H1 (cell line): ENCODE results near the gene PRRT2. TPM values are rescaled to one million over a fixed set of nuclear protein-coding genes. Genes with fewer than 3 reads are reported as not detected.

Experiments used
- CTCF ChIA-PET: fragments of 300-600 bp; sonication (Branson Sonifier 250); formaldehyde crosslinking; loops from one replicate; lab custom pipeline; 2021; ENCODE audit not compliant: partially characterized antibody; lab: Charles Lee
- POLR2A ChIA-PET: fragments of 300-600 bp; sonication (Branson Sonifier 250); formaldehyde crosslinking; loops from one replicate; lab custom pipeline; 2021; ENCODE audit warnings: inconsistent platforms; ENCODE audit not compliant: partially characterized antibody; lab: Charles Lee
- DNase-seq, 2 experiments: peaks; one replicate each; pipeline versions ENCODE4 v3.0.0 to v3.0.0-alpha.2; 2010 to 2022; ENCODE audit warnings: low spot score in 2 of 2, low read depth in 1 of 2, mixed read lengths in 1 of 2
- FAIRE-seq: peaks from 2 replicates; lab custom pipeline; 2011; peaks lifted over from hg19 to GRCh38; lab: Jason Lieb, UNC
- H2AFZ ChIP-seq: 2 replicates; pipeline ENCODE4 v1.8.1; 2012; ENCODE audit warnings: low read length, inconsistent platforms
- H2AK5ac ChIP-seq: 2 replicates; pipeline ENCODE4 v1.6.1; 2013; ENCODE audit warnings: low read depth, low read length
- H2BK120ac ChIP-seq: replicated peaks from 2 replicates; pipeline ENCODE3; 2013; ENCODE audit warnings: low read depth, low read length, inconsistent platforms
- H2BK12ac ChIP-seq: 2 replicates; pipeline ENCODE4 v1.6.1; 2013; ENCODE audit warnings: low read depth, low read length
- H2BK15ac ChIP-seq: 2 replicates; pipeline ENCODE4 v1.6.1; 2013; ENCODE audit warnings: low read length
- H2BK20ac ChIP-seq: 2 replicates; pipeline ENCODE4 v1.6.1; 2013; ENCODE audit warnings: low read length
- H2BK5ac ChIP-seq: 2 replicates; pipeline ENCODE4 v1.6.1; 2013; ENCODE audit warnings: low read depth, low read length
- H3K14ac ChIP-seq: 2 replicates; pipeline ENCODE4 v1.6.1; 2013; ENCODE audit warnings: inconsistent platforms; ENCODE audit not compliant: insufficient read length
- H3K18ac ChIP-seq: 2 replicates; pipeline ENCODE4 v1.6.1; 2013; ENCODE audit warnings: low read length; ENCODE audit errors: extremely low read depth
- H3K23ac ChIP-seq: 2 replicates; pipeline ENCODE4 v1.6.1; 2013; ENCODE audit warnings: inconsistent platforms; ENCODE audit not compliant: insufficient read length
- H3K23me2 ChIP-seq: 2 replicates; pipeline ENCODE4 v1.6.1; 2013; ENCODE audit warnings: low read depth, low read length
- H3K27ac ChIP-seq: 2 replicates; pipeline ENCODE4 v1.6.1; 2011; ENCODE audit warnings: low read depth, low read length, inconsistent platforms
- H3K27me3 ChIP-seq, 4 experiments: replicated peaks in 1 of 4; 1 replicate in 1 of 4; 2 replicates in 3 of 4; pipeline versions ENCODE4 v1.6.1 to v1.8.1; 2011 to 2013; ENCODE audit warnings: low read length in 3 of 4, mild to moderate bottlenecking in 3 of 4, inconsistent platforms in 2 of 4, mixed read lengths in 2 of 4, moderate library complexity in 1 of 4; ENCODE audit not compliant: control insufficient read depth in 3 of 4, insufficient read depth in 3 of 4; ENCODE audit errors: extremely low read depth in 1 of 4
- H3K36me3 ChIP-seq, 4 experiments: 2 replicates each; pipeline versions ENCODE4 v1.6.1 to v1.8.1; 2011 to 2013; ENCODE audit warnings: mild to moderate bottlenecking in 4 of 4, low read length in 3 of 4, moderate library complexity in 2 of 4, control low read depth in 1 of 4, inconsistent platforms in 1 of 4; ENCODE audit not compliant: insufficient read depth in 4 of 4, control insufficient read depth in 2 of 4
- H3K4ac ChIP-seq: replicated peaks from 2 replicates; pipeline ENCODE3; 2013; ENCODE audit warnings: low read length, low read depth, mixed read lengths, inconsistent platforms; ENCODE audit not compliant: insufficient read length
- H3K4me1 ChIP-seq, 4 experiments: replicated peaks in 1 of 4; 1 replicate in 1 of 4; 2 replicates in 3 of 4; pipeline versions ENCODE4 v1.6.1 to v1.8.1; 2011 to 2013; ENCODE audit warnings: low read length in 3 of 4, inconsistent platforms in 2 of 4, mixed read lengths in 1 of 4; ENCODE audit not compliant: insufficient read depth in 4 of 4, control insufficient read depth in 3 of 4
- H3K4me2 ChIP-seq, 2 experiments: 2 replicates each; pipeline versions ENCODE4 v1.6.1 to v1.8.1; 2011 to 2013; ENCODE audit warnings: low read depth in 2 of 2, low read length in 2 of 2, control low read depth in 1 of 2, inconsistent platforms in 1 of 2, mild to moderate bottlenecking in 1 of 2; ENCODE audit not compliant: insufficient read depth in 1 of 2
- H3K4me3 ChIP-seq, 4 experiments: fragments of 200-600, 300-600 bp in 1 of 4; sonication (generic), shearing (Covaris generic), sonication (Bioruptor Twin) in 1 of 4; 2 replicates each; pipeline versions ENCODE4 v1.5.1 to v1.8.1; 2011 to 2016; ENCODE audit warnings: low read length in 4 of 4, low read depth in 3 of 4, control low read depth in 2 of 4, inconsistent platforms in 2 of 4, mild to moderate bottlenecking in 2 of 4, mixed read lengths in 1 of 4, moderate library complexity in 1 of 4; ENCODE audit not compliant: insufficient read depth in 2 of 4; ENCODE audit errors: extremely low read depth in 1 of 4
- H3K56ac ChIP-seq: replicated peaks from 2 replicates; pipeline ENCODE3; 2013; ENCODE audit warnings: low read depth, mild to moderate bottlenecking, mixed read lengths, low read length, inconsistent platforms; ENCODE audit not compliant: insufficient read length
- H3K79me1 ChIP-seq: 2 replicates; pipeline ENCODE4 v1.6.1; 2013; ENCODE audit warnings: low read depth, low read length, control low read depth
- H3K79me2 ChIP-seq, 2 experiments: 2 replicates each; pipeline versions ENCODE4 v1.6.1 to v1.8.1; 2012 to 2013; ENCODE audit warnings: low read length in 2 of 2, mild to moderate bottlenecking in 2 of 2, inconsistent platforms in 1 of 2; ENCODE audit not compliant: insufficient read depth in 2 of 2, control insufficient read depth in 1 of 2
- H3K9ac ChIP-seq, 4 experiments: replicated peaks in 1 of 4; 1 replicate in 1 of 4; 2 replicates in 3 of 4; pipeline versions ENCODE4 v1.6.1 to v1.8.1; 2011 to 2013; ENCODE audit warnings: low read depth in 3 of 4, low read length in 3 of 4, control low read depth in 2 of 4, mild to moderate bottlenecking in 2 of 4, moderate library complexity in 2 of 4, inconsistent platforms in 1 of 4; ENCODE audit errors: extremely low read depth in 1 of 4
- H3K9me3 ChIP-seq, 2 experiments: 2 replicates each; pipeline versions ENCODE4 v1.6.1 to v1.8.1; 2012 to 2013; ENCODE audit warnings: mild to moderate bottlenecking in 2 of 2, moderate library complexity in 2 of 2, control low read depth in 1 of 2, inconsistent platforms in 1 of 2, low read depth in 1 of 2, low read length in 1 of 2, mixed read lengths in 1 of 2; ENCODE audit not compliant: insufficient read depth in 2 of 2
- H4K20me1 ChIP-seq, 2 experiments: replicated peaks in 1 of 2; 2 replicates each; pipeline versions ENCODE3 to v1.8.1; 2011 to 2013; ENCODE audit warnings: inconsistent platforms in 2 of 2, low read length in 2 of 2, mild to moderate bottlenecking in 1 of 2; ENCODE audit not compliant: insufficient read depth in 2 of 2, control insufficient read depth in 1 of 2
- H4K5ac ChIP-seq: 2 replicates; pipeline ENCODE4 v1.6.1; 2013; ENCODE audit warnings: low read length, low read depth, mixed read lengths, inconsistent platforms; ENCODE audit not compliant: insufficient read length
- H4K8ac ChIP-seq: 2 replicates; pipeline ENCODE4 v1.8.0; 2013; ENCODE audit warnings: mild to moderate bottlenecking, moderate library complexity, low read length, inconsistent platforms; ENCODE audit not compliant: insufficient read depth; ENCODE audit errors: extremely low read depth
- H4K91ac ChIP-seq: replicated peaks from 2 replicates; pipeline ENCODE3; 2013; ENCODE audit warnings: low read length, mixed read lengths, inconsistent platforms; ENCODE audit not compliant: insufficient read length
- CEBPB ChIP-seq: IDR thresholded peaks from 2 replicates; pipeline ENCODE4 v1.6.1; 2012; ENCODE audit warnings: low read depth, low read length
- GTF2F1 ChIP-seq: IDR thresholded peaks from 2 replicates; pipeline ENCODE4 v1.6.1; 2012; ENCODE audit warnings: low read depth, low read length, improper control_type of control experiment, borderline replicate concordance
- JUN ChIP-seq: IDR thresholded peaks from 2 replicates; pipeline ENCODE4 v1.6.1; 2011; ENCODE audit warnings: low read depth, mild to moderate bottlenecking, improper control_type of control experiment, low read length
- KDM1A ChIP-seq: fragments of 200-600, 300-600 bp; sonication (generic); IDR thresholded peaks from 2 replicates; pipeline ENCODE4 v1.7.1; 2016; ENCODE audit warnings: mild to moderate bottlenecking, low read length, borderline replicate concordance
- RAD21 ChIP-seq, 2 experiments: IDR thresholded peaks in 1 of 2; conservative IDR thresholded peaks in 1 of 2; 2 replicates each; pipeline ENCODE4 v1.6.1; 2011; ENCODE audit warnings: low read depth in 2 of 2, low read length in 2 of 2, improper control_type of control experiment in 1 of 2, inconsistent platforms in 1 of 2, mild to moderate bottlenecking in 1 of 2, moderate library complexity in 1 of 2
- RBBP5 ChIP-seq: IDR thresholded peaks from 2 replicates; pipeline ENCODE4 v1.7.1; 2012; ENCODE audit warnings: low read depth, mild to moderate bottlenecking, inconsistent platforms, low read length, moderate library complexity, borderline replicate concordance
- SAP30 ChIP-seq: fragments of 300-600 bp; sonication (generic); IDR thresholded peaks from 2 replicates; pipeline ENCODE4 v1.7.1; 2012; ENCODE audit warnings: low read length, moderate library complexity, mild to moderate bottlenecking, inconsistent platforms; ENCODE audit not compliant: insufficient read depth, insufficient replicate concordance
- SIX5 ChIP-seq: IDR thresholded peaks from 2 replicates; pipeline ENCODE4 v1.6.1; 2011; ENCODE audit warnings: mild to moderate bottlenecking, low read depth, low read length
- WGBS, 2 experiments: shearing (Covaris generic) in 1 of 2; methylation state at CpG; one replicate each; pipeline versions ENCODE4 v1.1.6 to v1.1.7; 2013 to 2015; ENCODE audit warnings: low lambda C conversion rate in 2 of 2, mixed read lengths in 2 of 2, inconsistent platforms in 1 of 2, low coverage in 1 of 2, missing lambda C conversion rate in 1 of 2; ENCODE audit not compliant: insufficient replicate concordance in 2 of 2, insufficient coverage in 1 of 2, insufficient read length in 1 of 2; ENCODE audit errors: extremely low coverage in 1 of 2, missing lambda C conversion rate in 1 of 2; 5-methylcytosine and 5-hydroxymethylcytosine counted together
- polyA plus RNA-seq, 7 experiments: library from polyadenylated mRNA; depleted of rRNA in 3 of 7; stranded (reverse) in 5 of 7; unstranded in 2 of 7; fragments of >200 nt in 5 of 7; fragments of 200-250 nt in 2 of 7; gene quantifications; 1 replicate in 5 of 7; 2 replicates in 1 of 7; 4 replicates in 1 of 7; pipeline versions ENCODE4 v1.2.1 to v1.2.3, GENCODE V29; 2011 to 2013; ENCODE audit warnings: missing spikeins in 2 of 7, mixed read lengths in 2 of 7
- total RNA-seq: library from RNA; stranded (reverse); fragmentation: NEBNext Ultra II Directional; extraction: Animal tissue kit (Norgen Biotek cat#: 25700); gene quantifications from 2 replicates; pipeline ENCODE4 v1.2.1, GENCODE V29; 2021
- TF ChIP-seq, protein P1 (sequence below): IDR thresholded peaks from 2 replicates; pipeline ENCODE4 v1.6.1; 2012; ENCODE audit warnings: inconsistent platforms

Gene PRRT2
- total and polyA plus RNA-seq, 2 of the 8 experiments (the other 6 are each of a cell fraction or from before 2014, with no cell fraction given): 12.8 to 32.6 TPM

DNA sequence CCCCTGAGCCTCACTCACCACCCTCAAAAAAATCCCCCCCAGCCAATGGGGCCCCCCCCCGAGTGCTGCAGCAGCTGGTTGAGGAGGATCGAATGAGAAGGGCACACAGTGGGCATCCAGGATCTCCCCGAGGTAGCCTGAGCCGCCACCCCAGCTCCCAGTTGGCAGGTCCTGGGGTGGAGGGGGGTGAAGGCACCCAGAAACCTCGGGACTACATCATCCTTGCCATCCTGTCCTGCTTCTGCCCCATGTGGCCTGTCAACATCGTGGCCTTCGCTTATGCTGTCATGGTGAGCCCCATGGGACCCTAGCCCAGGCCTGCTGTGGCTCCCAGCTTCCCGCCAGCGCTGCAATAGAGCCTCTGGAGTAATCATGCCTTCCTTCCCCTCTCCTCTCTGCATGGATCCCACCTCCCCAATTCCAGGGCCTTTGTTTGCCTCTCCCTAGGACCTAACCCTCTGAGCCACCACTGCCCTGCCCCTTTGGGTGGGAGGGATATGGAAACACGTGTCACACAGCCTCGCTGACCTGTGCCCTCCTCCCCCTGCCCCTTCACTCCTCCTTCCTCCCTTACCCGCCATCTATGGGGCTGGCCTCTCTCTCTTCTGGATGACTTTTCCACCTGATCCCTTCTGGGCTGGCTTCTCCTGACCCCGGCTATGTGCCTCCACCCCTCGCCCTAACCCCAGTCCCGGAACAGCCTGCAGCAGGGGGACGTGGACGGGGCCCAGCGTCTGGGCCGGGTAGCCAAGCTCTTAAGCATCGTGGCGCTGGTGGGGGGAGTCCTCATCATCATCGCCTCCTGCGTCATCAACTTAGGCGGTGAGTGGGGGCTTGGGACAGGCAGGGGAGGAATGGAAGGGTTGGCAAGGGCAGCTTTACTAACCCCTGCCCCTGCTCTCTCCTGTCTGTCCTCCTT lies 1.9 kb downstream of the PRRT2 start:
- peak overlapping the region; percentile 91 to 92 for H3K4me2 ChIP-seq
- H2BK15ac ChIP-seq: peak overlapping the region; percentile 82
- H3K27me3 ChIP-seq: no peaks in the 10 kb centered on the region
- ChIA-PET CTCF (interaction anchor here (0.7 to 17.5 kb wide), 8 partner anchors 24 to 241 kb away, joined by 3 to 212 read pairs (median 4); no protein-coding TSS in a partner anchor), POLR2A (interaction anchor here (0.7 to 16.6 kb wide), 12 partner anchors 11 to 218 kb away, joined by 3 to 167 read pairs (median 4); partner anchors contain the start of genes CDIPT, HIRIP3 and TLCD3B)
- H3K9me3 ChIP-seq: no peaks in the 10 kb centered on the region
- H2BK20ac ChIP-seq: no peak overlapping the region
- H3K9ac ChIP-seq: peak overlapping the region in 3 of 4 experiments; percentile 2 to 23 (median 18); a peak in 3 of 7 replicates
- H3K23ac ChIP-seq: no peak overlapping the region
- no peak overlapping the region for H4K5ac ChIP-seq
- FAIRE-seq (no peak), DNase-seq (no peak)
- H3K56ac ChIP-seq: no peak overlapping the region
- H3K23me2 ChIP-seq: peaks cover 27% of the 10 kb centered on the region
- peak overlapping the region; percentile 89 for H2BK5ac ChIP-seq
- 56% methylated on average over 22 of the region's 24 CpGs; no CpG with 5 or more reads in 1 of the 2 experiments for WGBS, 2 experiments
- H2BK120ac ChIP-seq: no peak overlapping the region
- H3K4ac ChIP-seq: peak overlapping the region; percentile 92
- peak overlapping the region; percentile 59 to 91 (median 83) for H3K4me3 ChIP-seq
- H2AFZ ChIP-seq: no peak overlapping the region
- peaks cover 0 to 29% of the 10 kb centered on the region in 2 experiments; a peak in 2 of 4 replicates for H3K79me2 ChIP-seq
- H4K8ac ChIP-seq: no peak overlapping the region
- peak overlapping the region; percentile 92; the same call in 1 of the 2 replicates for H2BK12ac ChIP-seq
- peak overlapping the region; percentile 83 for H3K18ac ChIP-seq
- H3K14ac ChIP-seq: no peak overlapping the region
- H3K27ac ChIP-seq: 0 out of 2 replicates have a peak overlapping the region, but pooled peaks have one; percentile 17
- peak overlapping the region; percentile 79 for H4K91ac ChIP-seq
- peak overlapping the region; percentile 40; the same call in 1 of the 2 replicates for H2AK5ac ChIP-seq
- no peaks in the 10 kb centered on the region; the same call in none of the 2 replicates for H3K79me1 ChIP-seq
- peaks cover 0 to 47% (median 36%) of the 10 kb centered on the region in 4 experiments; a peak in 6 of 7 replicates for H3K4me1 ChIP-seq
- peaks cover 7 to 26% (median 13%) of the 10 kb centered on the region in 4 experiments for H3K36me3 ChIP-seq
- peaks cover 6 to 10% of the 10 kb centered on the region in 2 experiments for H4K20me1 ChIP-seq
- TF ChIP-seq, protein P1, sequence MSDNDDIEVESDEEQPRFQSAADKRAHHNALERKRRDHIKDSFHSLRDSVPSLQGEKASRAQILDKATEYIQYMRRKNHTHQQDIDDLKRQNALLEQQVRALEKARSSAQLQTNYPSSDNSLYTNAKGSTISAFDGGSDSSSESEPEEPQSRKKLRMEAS: peak; percentile 84
- TF ChIP-seq GTF2F1 (no peak), RBBP5 (no peak), KDM1A (no peak), CEBPB (no peak), SIX5 (no peak), SAP30 (peak; percentile 18), JUN (no peak), RAD21 (IDR thresholded peaks at IDR 0.05 in 1 of 2, conservative IDR thresholded peaks at IDR 0.05 in 1 of 2; ENCODE audit: low read depth in 2 of 2, low read length in 2 of 2) (no peak)
